DMS 273 (cell line): ENCODE results near the gene SPRTN.

ENCODE experiments used
- DNase-seq: peaks from one replicate; lab custom pipeline; 2025; ENCODE audit not compliant: unreplicated experiment; lab: John Stamatoyannopoulos, UW

SPRTN gene

GRCh38 chr1:231376101-231376500 is 38.0 kb downstream of the SPRTN start:
- no peak for DNase-seq

- no peak for DNase-seq
These were observed 38.9 kb downstream of the SPRTN start for GRCh38 chr1:231376875-231377549.

- no peak for DNase-seq
These were observed 43.6 kb downstream of the SPRTN start for GRCh38 chr1:231381729-231382128.

- no peak for DNase-seq
These were observed 44.3 kb downstream of the SPRTN start for GRCh38 chr1:231382426-231382825.

GRCh38 chr1:231383159-231383860 is 45.2 kb downstream of the SPRTN start:
- peak; percentile 11 for DNase-seq

GRCh38 chr1:231384696-231385415 is 46.8 kb downstream of the SPRTN start:
- DNase-seq, result peak; percentile 83

- peak; percentile 44 for DNase-seq
These were observed 47.3 kb downstream of the SPRTN start for GRCh38 chr1:231385416-231385748.

GRCh38 chr1:231386466-231386865 is 48.4 kb downstream of the SPRTN start:
- no peak for DNase-seq

GRCh38 chr1:231387770-231388669 is 49.9 kb downstream of the SPRTN start:
- DNase-seq, result no peak

GRCh38 chr1:231390071-231390470 is 52.0 kb downstream of the SPRTN start:
- no peak for DNase-seq

GRCh38 chr1:231392389-231393131 is 54.5 kb downstream of the SPRTN start:
- DNase-seq, result no peak

- DNase-seq, result no peak
These were observed 55.6 kb downstream of the SPRTN start for GRCh38 chr1:231393668-231394067.

GRCh38 chr1:231395076-231395997 is 57.2 kb downstream of the SPRTN start:
- DNase-seq, result no peak

- no peak for DNase-seq
These were observed 57.9 kb downstream of the SPRTN start for GRCh38 chr1:231395998-231396390.

- DNase-seq, result no peak
These were observed 58.5 kb downstream of the SPRTN start for GRCh38 chr1:231396643-231397042.

GRCh38 chr1:231397886-231398671 is 60.0 kb downstream of the SPRTN start:
- DNase-seq, result no peak

GRCh38 chr1:231401478-231401877 is 63.4 kb downstream of the SPRTN start:
- DNase-seq, result no peak

GRCh38 chr1:231404318-231404717 is 66.2 kb downstream of the SPRTN start:
- no peak for DNase-seq
